PC-3 (cell line): Measurements from ENCODE around the gene C20orf173. TPM values are rescaled to one million over a fixed set of nuclear protein-coding genes. Genes with fewer than 3 reads are reported as not detected.

Experiments used
- ATAC-seq: fragments of 200-7000 bp; cut with Tn5 transposase; 2 replicates; pipeline ENCODE4 v1.9.1; 2020; ENCODE audit warnings: mild to moderate bottlenecking, moderate library complexity
- BruUV-seq: library from RNA; stranded (reverse); fragments of 400-500 nt; replicated peaks from 2 replicates; lab custom pipeline; 2021; lab: Mats Ljungman, UMichigan
- CTCF ChIA-PET: fragments of 300-600 bp; sonication (Branson Sonifier 250); formaldehyde crosslinking; loops from one replicate; lab custom pipeline; 2022; ENCODE audit warnings: antibody characterized with exemption; lab: Charles Lee
- POLR2A ChIA-PET: fragments of 300-600 bp; sonication (Branson Sonifier 250); formaldehyde crosslinking; loops from one replicate; lab custom pipeline; 2022; ENCODE audit warnings: antibody characterized with exemption; ENCODE audit not compliant: unreplicated experiment; lab: Charles Lee
- DNase-seq: peaks from one replicate; pipeline ENCODE4 v3.0.0-alpha.2; 2015
- H2AFZ ChIP-seq: fragments of 300-600 bp; sonication (generic); 2 replicates; pipeline ENCODE4 v1.6.0; 2016; ENCODE audit warnings: antibody characterized with exemption, low read length
- H3F3A ChIP-seq: fragments of 300-600 bp; sonication (generic); one replicate; pipeline ENCODE4 v1.6.0; 2017; ENCODE audit warnings: antibody characterized with exemption, low read length, control low read depth, mild to moderate bottlenecking; ENCODE audit not compliant: unreplicated experiment
- H3K27ac ChIP-seq: fragments of 300-600 bp; sonication (generic); 2 replicates; pipeline ENCODE4 v1.5.1; 2016; ENCODE audit warnings: mild to moderate bottlenecking, low read length
- H3K27me3 ChIP-seq: fragments of 300-600 bp; sonication (generic); 2 replicates; pipeline ENCODE4 v1.6.1; 2016; ENCODE audit warnings: low read length, mixed read lengths
- H3K36me3 ChIP-seq: fragments of 300-600 bp; sonication (generic); 2 replicates; pipeline ENCODE4 v1.6.1; 2016; ENCODE audit warnings: low read depth, mixed run types, low read length, mixed read lengths
- H3K4me1 ChIP-seq: fragments of 300-600 bp; sonication (generic); 2 replicates; pipeline ENCODE4 v1.5.1; 2016; ENCODE audit warnings: low read length; ENCODE audit not compliant: insufficient read depth
- H3K4me2 ChIP-seq: fragments of 300-600 bp; sonication (generic); 2 replicates; pipeline ENCODE4 v1.6.0; 2016; ENCODE audit warnings: low read length
- H3K4me3 ChIP-seq: fragments of 300-600 bp; sonication (generic); 2 replicates; pipeline ENCODE4 v1.5.1; 2016; ENCODE audit warnings: mild to moderate bottlenecking, low read length, mixed read lengths
- H3K79me2 ChIP-seq: fragments of 300-600 bp; sonication (generic); 2 replicates; pipeline ENCODE4 v1.6.1; 2017; ENCODE audit warnings: low read length, mixed read lengths
- H3K9ac ChIP-seq: fragments of 300-600 bp; sonication (generic); 2 replicates; pipeline ENCODE4 v1.6.0; 2016; ENCODE audit warnings: mild to moderate bottlenecking, low read length
- H3K9me2 ChIP-seq: fragments of 300-600 bp; sonication (generic); replicated peaks from 2 replicates; pipeline ENCODE4 v1.6.1; 2016; ENCODE audit warnings: mixed run types, low read length, mixed read lengths
- H3K9me3 ChIP-seq: fragments of 300-600 bp; sonication (generic); 2 replicates; pipeline ENCODE4 v1.6.1; 2016; ENCODE audit warnings: low read length, mixed read lengths
- H4K20me1 ChIP-seq: fragments of 300-600 bp; sonication (generic); 2 replicates; pipeline ENCODE4 v1.6.1; 2016; ENCODE audit warnings: low read length, mixed read lengths
- EZH2 ChIP-seq: fragments of 300-600 bp; sonication (generic); IDR thresholded peaks from one replicate; pipeline ENCODE4 v1.6.1; 2017; ENCODE audit warnings: antibody characterized with exemption, mild to moderate bottlenecking, low read length; ENCODE audit not compliant: unreplicated experiment
- EZH2phosphoT487 ChIP-seq: fragments of 300-600 bp; sonication (generic); IDR thresholded peaks from 2 replicates; pipeline ENCODE4 v1.6.1; 2018; ENCODE audit warnings: mild to moderate bottlenecking, antibody characterized with exemption, low read length, borderline replicate concordance
- intact Hi-C: fragments of 100-400 bp; cut with micrococcal nuclease; formaldehyde crosslinking; loops from 2 replicates; pipeline ENCODE4 v1.9.0; 2023
- total RNA-seq: library from RNA; depleted of rRNA; stranded (reverse); fragments of >200 nt; gene quantifications from 2 replicates; pipeline ENCODE4 v1.2.3, GENCODE V29; 2014
- TF ChIP-seq, protein P1 (sequence below): fragments of 300-600 bp; sonication (generic); conservative IDR thresholded peaks from 2 replicates; pipeline ENCODE4 v1.5.1; 2017; ENCODE audit warnings: antibody characterized with exemption, low read depth, mild to moderate bottlenecking, low read length

Gene C20orf173
- total RNA-seq, 1 experiment from 2014 or later = not detected

DNA sequence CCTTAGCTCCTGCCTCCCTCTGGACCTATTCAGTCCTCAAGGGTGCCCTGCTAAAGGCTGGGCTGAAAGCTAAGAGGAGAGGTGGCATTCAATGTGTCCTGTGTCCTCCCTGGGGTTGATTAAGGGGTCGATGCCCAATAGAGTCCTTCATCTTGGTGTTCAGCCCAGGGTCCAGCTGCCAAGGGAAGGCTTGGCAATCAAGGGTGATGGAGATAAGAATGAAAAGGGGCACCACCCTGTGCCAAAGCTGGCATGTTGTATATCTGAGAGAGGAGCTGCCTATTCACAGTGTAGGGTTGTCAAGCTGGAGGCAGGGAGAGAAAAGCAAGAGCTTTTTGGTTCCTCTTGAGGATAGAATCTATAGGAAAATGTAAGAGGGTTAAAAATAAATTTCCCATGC, 12.3 kb downstream of the C20orf173 start:
- H3K27ac ChIP-seq = peak overlapping the region; percentile 89
- CTCF ChIA-PET = no interaction called here

DNA sequence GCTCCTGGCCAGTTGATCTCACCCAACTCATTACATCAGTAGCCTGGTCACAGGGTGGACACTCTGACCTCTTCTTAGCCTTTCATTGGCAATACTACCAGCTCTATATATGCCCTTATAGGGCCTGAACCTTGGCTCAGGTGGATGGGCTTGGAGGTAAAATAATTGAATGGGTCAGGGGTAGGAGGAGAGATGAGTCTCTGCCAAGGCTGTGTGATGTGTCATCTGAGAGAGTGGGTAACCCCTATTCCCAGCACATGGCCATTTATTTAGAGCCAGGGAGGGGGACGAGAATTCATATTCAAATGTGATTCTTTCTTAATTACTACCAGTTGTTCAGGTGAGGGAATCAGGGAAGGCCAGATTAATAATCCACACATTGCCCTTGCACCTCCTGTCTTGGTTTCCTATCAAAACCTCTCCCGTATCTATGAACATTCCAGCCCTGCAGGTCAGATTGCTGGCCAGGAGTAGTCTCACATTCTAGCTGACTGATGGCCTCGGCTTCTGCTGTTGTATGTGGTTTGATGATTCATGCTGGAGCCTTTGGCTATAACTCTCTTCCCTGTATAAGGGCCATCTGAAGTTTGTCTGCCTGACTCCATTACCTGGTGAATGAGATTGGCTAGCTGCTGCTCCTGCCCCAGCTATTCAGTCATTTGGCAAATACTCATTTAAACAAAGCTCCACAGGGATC, 13.4 kb downstream of the C20orf173 start:
- ATAC-seq (peak; percentile 97), DNase-seq (peak; percentile 95)
- Histone ChIP-seq H3K4me1 (peaks cover 25% of the 10 kb centered on the region), H3K4me2 (peak overlapping the region; percentile 72), H3K27ac (peak overlapping the region; percentile 89), H3K9me2 (no peaks in the 10 kb centered on the region), H3K79me2 (no peaks in the 10 kb centered on the region), H3F3A (peaks cover 4% of the 10 kb centered on the region), H2AFZ (peak overlapping the region; percentile 52), H3K9me3 (no peaks in the 10 kb centered on the region), H3K9ac (peak overlapping the region; percentile 28; the same call in 1 of the 2 replicates), H3K27me3 (no peaks in the 10 kb centered on the region), H3K4me3 (peak overlapping the region; percentile 27; the same call in 1 of the 2 replicates), H4K20me1 (no peaks in the 10 kb centered on the region), H3K36me3 (peaks cover 14% of the 10 kb centered on the region; the same call in 1 of the 2 replicates)
- intact Hi-C loops = loop anchor here (2.0 to 10.0 kb wide), 2 partner anchors 101 to 149 kb away; partner anchors contain the start of genes CPNE1 and RBM12
- TF ChIP-seq, protein P1, sequence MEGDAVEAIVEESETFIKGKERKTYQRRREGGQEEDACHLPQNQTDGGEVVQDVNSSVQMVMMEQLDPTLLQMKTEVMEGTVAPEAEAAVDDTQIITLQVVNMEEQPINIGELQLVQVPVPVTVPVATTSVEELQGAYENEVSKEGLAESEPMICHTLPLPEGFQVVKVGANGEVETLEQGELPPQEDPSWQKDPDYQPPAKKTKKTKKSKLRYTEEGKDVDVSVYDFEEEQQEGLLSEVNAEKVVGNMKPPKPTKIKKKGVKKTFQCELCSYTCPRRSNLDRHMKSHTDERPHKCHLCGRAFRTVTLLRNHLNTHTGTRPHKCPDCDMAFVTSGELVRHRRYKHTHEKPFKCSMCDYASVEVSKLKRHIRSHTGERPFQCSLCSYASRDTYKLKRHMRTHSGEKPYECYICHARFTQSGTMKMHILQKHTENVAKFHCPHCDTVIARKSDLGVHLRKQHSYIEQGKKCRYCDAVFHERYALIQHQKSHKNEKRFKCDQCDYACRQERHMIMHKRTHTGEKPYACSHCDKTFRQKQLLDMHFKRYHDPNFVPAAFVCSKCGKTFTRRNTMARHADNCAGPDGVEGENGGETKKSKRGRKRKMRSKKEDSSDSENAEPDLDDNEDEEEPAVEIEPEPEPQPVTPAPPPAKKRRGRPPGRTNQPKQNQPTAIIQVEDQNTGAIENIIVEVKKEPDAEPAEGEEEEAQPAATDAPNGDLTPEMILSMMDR = no peak
- TF ChIP-seq EZH2 (no peak), EZH2phosphoT487 (no peak)
- ChIA-PET POLR2A (interaction anchor here (0.6 to 1.0 kb wide), 3 partner anchors 100 to 1404 kb away, joined by 3 to 4 read pairs (median 3); partner anchors contain the start of genes EIF2S2 and SPAG4), CTCF (interaction anchor here (0.6 kb wide), 1 partner anchor 436 kb away, joined by 3 read pairs; no protein-coding TSS in a partner anchor)
- no TSS peak for BruUV-seq

More for the DNA sequence above, 12.3 kb downstream of the C20orf173 start:
- TF ChIP-seq EZH2phosphoT487 (no peak), EZH2 (no peak)
- TF ChIP-seq, protein P1 = no peak
- Histone ChIP-seq H3K4me3 (no peak overlapping the region), H3K27me3 (no peaks in the 10 kb centered on the region), H3K4me1 (peaks cover 25% of the 10 kb centered on the region), H3K9me2 (no peaks in the 10 kb centered on the region), H2AFZ (no peak overlapping the region), H3K36me3 (0 out of 2 replicates have a peak, but pooled peaks cover 5% of the 10 kb centered on the region), H3F3A (peaks cover 4% of the 10 kb centered on the region), H3K4me2 (peak overlapping the region; percentile 72), H3K9ac (no peak overlapping the region), H3K9me3 (no peaks in the 10 kb centered on the region), H3K79me2 (no peaks in the 10 kb centered on the region), H4K20me1 (no peaks in the 10 kb centered on the region)
- intact Hi-C loops = loop anchor here (2.0 to 10.0 kb wide), 2 partner anchors 100 to 148 kb away; partner anchors contain the start of genes CPNE1 and RBM12
- POLR2A ChIA-PET = interaction anchor here (0.6 to 0.7 kb wide), 2 partner anchors 255 to 578 kb away, joined by 3 to 4 read pairs; no protein-coding TSS in a partner anchor
- ATAC-seq = no peak
- no peak for DNase-seq
- BruUV-seq = no TSS peak
